K562 (cell line): ENCODE data around the gene MRPL28. TPM values are rescaled to one million over a fixed set of nuclear protein-coding genes. Genes with fewer than 3 reads are reported as not detected.

Experiments
- ATF4 ChIP-seq: fragments of 450-650 bp; formaldehyde crosslinking; IDR thresholded peaks from 2 replicates; pipeline ENCODE4 v1.4.0; 2022; ENCODE audit warnings: mild to moderate bottlenecking, moderate library complexity
- BRD4 ChIP-seq: fragments of 200-600 bp; sonication (generic); IDR thresholded peaks from 2 replicates; pipeline ENCODE4 v1.6.1; 2017; ENCODE audit warnings: inconsistent platforms
- CCNT2 ChIP-seq: IDR thresholded peaks from 2 replicates; pipeline ENCODE4 v1.6.1; 2011; ENCODE audit warnings: borderline replicate concordance, low read depth, mild to moderate bottlenecking, moderate library complexity, mixed read lengths, low read length; ENCODE audit not compliant: insufficient read length; ENCODE audit errors: extremely low read depth
- CHD1 ChIP-seq: fragments of 200-600 bp; sonication (generic); IDR thresholded peaks from one replicate; pipeline ENCODE4 v1.6.1; 2012; ENCODE audit warnings: mild to moderate bottlenecking, moderate library complexity, low read length, inconsistent platforms
- DMBX1 ChIP-seq: fragments of 250-450 bp; sonication (Bioruptor Pico); IDR thresholded peaks from 2 replicates; pipeline ENCODE4 v1.8.0; 2022; ENCODE audit warnings: inconsistent platforms, mild to moderate bottlenecking, moderate library complexity, borderline replicate concordance
- E2F3 ChIP-seq: fragments of 250-450 bp; sonication (Bioruptor Pico); IDR thresholded peaks from 2 replicates; pipeline ENCODE4 v1.4.0; 2020; ENCODE audit warnings: mild to moderate bottlenecking
- HNRNPL ChIP-seq: fragments of 200-400 bp; formaldehyde crosslinking; IDR thresholded peaks from 2 replicates; pipeline ENCODE4 v1.6.1; 2017; ENCODE audit warnings: low read depth, mild to moderate bottlenecking, low read length
- KDM1A ChIP-seq, 2 experiments: fragments of 450-650 bp; IDR thresholded peaks; 2 replicates each; pipeline ENCODE4 v1.6.1; 2016; ENCODE audit warnings: mild to moderate bottlenecking in 2 of 2
- POLR2AphosphoS5 ChIP-seq: IDR thresholded peaks from 2 replicates; pipeline ENCODE4 v1.6.1; 2011; ENCODE audit warnings: mild to moderate bottlenecking, low read depth, low read length, moderate library complexity; ENCODE audit not compliant: control insufficient read depth, insufficient read depth
- PRMT5 ChIP-seq: sonication (generic); formaldehyde crosslinking; IDR thresholded peaks from 2 replicates; pipeline ENCODE4 v1.5.0; 2020; ENCODE audit warnings: missing genetic modification reagents
- RB1 ChIP-seq: fragments of 450-650 bp; IDR thresholded peaks from 2 replicates; pipeline ENCODE4 v1.6.1; 2017; ENCODE audit warnings: low read depth, mild to moderate bottlenecking
- RBM15 ChIP-seq: fragments of 200-400 bp; formaldehyde crosslinking; IDR thresholded peaks from 2 replicates; pipeline ENCODE4 v1.6.1; 2018; ENCODE audit warnings: mild to moderate bottlenecking, low read length, moderate library complexity; ENCODE audit not compliant: insufficient read depth
- UBTF ChIP-seq, 2 experiments: IDR thresholded peaks; 2 replicates each; pipeline ENCODE4 v1.6.1; 2012; ENCODE audit warnings: improper control_type of control experiment in 2 of 2, low read depth in 2 of 2, low read length in 2 of 2, borderline replicate concordance in 1 of 2
- USF1 ChIP-seq: sonication (generic); formaldehyde crosslinking; IDR thresholded peaks from 2 replicates; pipeline ENCODE4 v1.9.0; 2022; ENCODE audit warnings: mild to moderate bottlenecking, missing genetic modification reagents
- ZNF143 ChIP-seq: sonication (generic); formaldehyde crosslinking; IDR thresholded peaks from 2 replicates; pipeline ENCODE4 v1.9.0; 2022; ENCODE audit warnings: mild to moderate bottlenecking, missing genetic modification reagents
- ZNF174 ChIP-seq: fragments of 250-450 bp; sonication (Bioruptor Pico); IDR thresholded peaks from 2 replicates; pipeline ENCODE4 v1.4.0; 2020; ENCODE audit warnings: mild to moderate bottlenecking
- ZNF41 ChIP-seq: fragments of 250-450 bp; sonication (Bioruptor Pico); conservative IDR thresholded peaks from 2 replicates; pipeline ENCODE4 v1.4.0; 2020; ENCODE audit warnings: mild to moderate bottlenecking
- polyA plus RNA-seq, 8 experiments: library from polyadenylated mRNA; depleted of rRNA in 4 of 8; stranded (reverse) in 5 of 8; unstranded in 3 of 8; fragments of >200 nt; fragmentation: Nextera tagmentation in 2 of 8; fragmentation: Illumina TruSeq in 1 of 8; extraction: Ambion mirVana in 2 of 8; extraction: Trizol in 1 of 8; gene quantifications; 2 replicates each; pipeline versions ENCODE4 v1.2.1 to v1.2.3, GENCODE V29; 2011 to 2014; ENCODE audit warnings: inconsistent platforms in 1 of 8, missing spikeins in 1 of 8
- total RNA-seq, 7 experiments: library from RNA; depleted of rRNA in 6 of 7; stranded (reverse); fragments of >200 nt in 6 of 7; fragmentation: Illumina TruSeq in 2 of 7; extraction: Trizol in 2 of 7; gene quantifications; 2 replicates each; pipeline versions ENCODE4 v1.2.1 to v1.2.3, GENCODE V29; 2011 to 2021; ENCODE audit warnings: low replicate concordance in 1 of 7
- TF ChIP-seq, protein P1 (sequence below): sonication (generic); formaldehyde crosslinking; IDR thresholded peaks from 2 replicates; pipeline ENCODE4 v1.8.1; 2023; ENCODE audit warnings: mild to moderate bottlenecking, missing genetic modification reagents
- TF ChIP-seq, protein P2 (sequence below): fragments of 250-450 bp; sonication (Bioruptor Pico); IDR thresholded peaks from 2 replicates; pipeline ENCODE4 v1.8.0; 2022; ENCODE audit warnings: inconsistent platforms, mild to moderate bottlenecking, moderate library complexity, borderline replicate concordance
- TF ChIP-seq, protein P3 (sequence below): fragments of 450-650 bp; formaldehyde crosslinking; IDR thresholded peaks from 2 replicates; pipeline ENCODE4 v1.4.0; 2020; ENCODE audit warnings: mild to moderate bottlenecking, moderate library complexity

The MRPL28 gene
- total and polyA plus RNA-seq, 9 of the 15 experiments (the other 6 are each of a cell fraction or from before 2014, with no cell fraction given) = 2.5 to 323 (median 175) TPM

DNA sequence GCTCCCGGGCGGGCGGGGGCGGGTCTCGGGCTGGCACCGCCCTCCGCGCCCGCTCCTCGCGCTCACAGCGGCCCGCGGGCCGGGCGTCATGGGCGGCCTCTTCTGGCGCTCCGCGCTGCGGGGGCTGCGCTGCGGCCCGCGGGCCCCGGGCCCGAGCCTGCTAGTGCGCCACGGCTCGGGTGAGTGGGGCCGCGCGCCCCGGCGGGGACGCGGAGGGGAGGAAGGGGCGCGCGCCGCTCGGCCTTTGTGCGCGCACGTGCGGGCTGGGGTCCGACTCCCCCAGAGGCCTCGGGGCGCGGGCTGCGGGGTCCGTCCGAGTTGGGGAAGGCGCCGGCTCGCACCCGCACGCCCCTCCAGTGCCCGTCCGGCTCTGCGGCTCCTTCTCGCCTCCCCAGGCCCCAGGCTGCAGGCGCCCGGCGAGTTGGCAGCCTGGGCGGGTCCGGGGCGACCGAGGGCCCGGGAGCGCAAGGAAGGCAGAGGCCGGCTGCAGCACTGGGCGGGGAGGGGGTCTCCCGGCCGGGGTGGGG is 26.9 kb upstream of the MRPL28 start, which contains the start of gene NME4 (continued):
- peak; percentile 44; the same call in 1 of the 2 replicates for TF ChIP-seq POLR2AphosphoS5
- TF ChIP-seq BRD4 = 0 out of 2 replicates have a peak, but pooled peaks have one; percentile 2
- TF ChIP-seq ZNF143 = no peak
- TF ChIP-seq ZNF174 (CRISPR knock-in tag) = no peak
- peak; percentile 51 for TF ChIP-seq DMBX1 (CRISPR knock-in tag)
- TF ChIP-seq HNRNPL = peak; percentile 76; the same call in 1 of the 2 replicates
- TF ChIP-seq CHD1 = peak; percentile 67
- TF ChIP-seq, protein P1, sequence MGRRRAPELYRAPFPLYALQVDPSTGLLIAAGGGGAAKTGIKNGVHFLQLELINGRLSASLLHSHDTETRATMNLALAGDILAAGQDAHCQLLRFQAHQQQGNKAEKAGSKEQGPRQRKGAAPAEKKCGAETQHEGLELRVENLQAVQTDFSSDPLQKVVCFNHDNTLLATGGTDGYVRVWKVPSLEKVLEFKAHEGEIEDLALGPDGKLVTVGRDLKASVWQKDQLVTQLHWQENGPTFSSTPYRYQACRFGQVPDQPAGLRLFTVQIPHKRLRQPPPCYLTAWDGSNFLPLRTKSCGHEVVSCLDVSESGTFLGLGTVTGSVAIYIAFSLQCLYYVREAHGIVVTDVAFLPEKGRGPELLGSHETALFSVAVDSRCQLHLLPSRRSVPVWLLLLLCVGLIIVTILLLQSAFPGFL (CRISPR knock-in tag) = no peak
- TF ChIP-seq RBM15 = no peak
- TF ChIP-seq ATF4 = no peak
- TF ChIP-seq, protein P2, sequence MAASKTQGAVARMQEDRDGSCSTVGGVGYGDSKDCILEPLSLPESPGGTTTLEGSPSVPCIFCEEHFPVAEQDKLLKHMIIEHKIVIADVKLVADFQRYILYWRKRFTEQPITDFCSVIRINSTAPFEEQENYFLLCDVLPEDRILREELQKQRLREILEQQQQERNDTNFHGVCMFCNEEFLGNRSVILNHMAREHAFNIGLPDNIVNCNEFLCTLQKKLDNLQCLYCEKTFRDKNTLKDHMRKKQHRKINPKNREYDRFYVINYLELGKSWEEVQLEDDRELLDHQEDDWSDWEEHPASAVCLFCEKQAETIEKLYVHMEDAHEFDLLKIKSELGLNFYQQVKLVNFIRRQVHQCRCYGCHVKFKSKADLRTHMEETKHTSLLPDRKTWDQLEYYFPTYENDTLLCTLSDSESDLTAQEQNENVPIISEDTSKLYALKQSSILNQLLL (CRISPR knock-in tag) = no peak
- no peak for TF ChIP-seq PRMT5
- TF ChIP-seq E2F3 = 0 out of 2 replicates have a peak, but pooled peaks have one; percentile 20
- no peak for TF ChIP-seq ZNF41
- TF ChIP-seq, protein P3, sequence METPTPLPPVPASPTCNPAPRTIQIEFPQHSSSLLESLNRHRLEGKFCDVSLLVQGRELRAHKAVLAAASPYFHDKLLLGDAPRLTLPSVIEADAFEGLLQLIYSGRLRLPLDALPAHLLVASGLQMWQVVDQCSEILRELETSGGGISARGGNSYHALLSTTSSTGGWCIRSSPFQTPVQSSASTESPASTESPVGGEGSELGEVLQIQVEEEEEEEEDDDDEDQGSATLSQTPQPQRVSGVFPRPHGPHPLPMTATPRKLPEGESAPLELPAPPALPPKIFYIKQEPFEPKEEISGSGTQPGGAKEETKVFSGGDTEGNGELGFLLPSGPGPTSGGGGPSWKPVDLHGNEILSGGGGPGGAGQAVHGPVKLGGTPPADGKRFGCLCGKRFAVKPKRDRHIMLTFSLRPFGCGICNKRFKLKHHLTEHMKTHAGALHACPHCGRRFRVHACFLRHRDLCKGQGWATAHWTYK (CRISPR knock-in tag) = peak; percentile 46; the same call in 1 of the 2 replicates
- peak; percentile 84 for TF ChIP-seq RB1
- TF ChIP-seq CCNT2 = peak; percentile 80
- TF ChIP-seq USF1 (CRISPR knock-in tag) = no peak
- no peak for TF ChIP-seq KDM1A (IDR thresholded peaks at IDR 0.05)
- TF ChIP-seq UBTF (IDR thresholded peaks at IDR 0.05; ENCODE audit: borderline replicate concordance in 1 of 2, low read depth in 2 of 2, low read length in 2 of 2) = peak; percentile 84 to 85; a peak in 2 of 4 replicates
